K562 (cell line): ENCODE data around the gene PLPPR1. TPM values are rescaled to one million over a fixed set of nuclear protein-coding genes. Genes with fewer than 3 reads are reported as not detected.
A peak's percentile ranks its signal among the peaks of the same experiment; 100 is the strongest.

Experiments used
- ATAC-seq: fragments of 200-7000 bp; cut with Tn5 transposase; 3 replicates; pipeline ENCODE4 v1.9.1; 2020; ENCODE audit warnings: moderate library complexity
- BruUV-seq: library from RNA; stranded (reverse); fragments of 400-500 nt; replicated peaks from 2 replicates; lab custom pipeline; 2021; lab: Mats Ljungman, UMichigan
- CTCF ChIA-PET: fragments of 300-600 bp; formaldehyde crosslinking; extraction: SDS; loops from one replicate; lab custom pipeline; 2021; ENCODE audit warnings: low intra/inter-chr PET ratio; lab: Yijun Ruan, JAX
- POLR2A ChIA-PET: fragments of 300-600, 350-650 bp; sonication (Branson Sonifier 250); formaldehyde crosslinking; extraction: SDS; loops from one replicate; lab custom pipeline; 2021; ENCODE audit warnings: antibody characterized with exemption, inconsistent platforms; lab: Yijun Ruan, JAX
- DNase-seq, 4 experiments: peaks; one replicate each; pipeline versions ENCODE4 v3.0.0 to v3.0.0-alpha.2; 2011 to 2018; ENCODE audit warnings: low spot score in 3 of 4, mixed read lengths in 3 of 4; ENCODE audit errors: extremely low read depth in 1 of 4
- FAIRE-seq: peaks from 2 replicates; lab custom pipeline; 2011; peaks lifted over from hg19 to GRCh38; lab: Jason Lieb, UNC
- H2AFZ ChIP-seq: 2 replicates; pipeline ENCODE4 v1.6.0; 2011; ENCODE audit warnings: low read depth, low read length, control low read depth, inconsistent platforms
- H3K27ac ChIP-seq: fragments of 200-600 bp; 3 replicates; pipeline ENCODE4 v1.8.0; 2011; ENCODE audit warnings: low read depth, mild to moderate bottlenecking, control low read depth, inconsistent platforms, low read length, moderate library complexity, mixed read lengths; ENCODE audit errors: extremely low read depth
- H3K27me3 ChIP-seq, 2 experiments: fragments of 300-600 bp in 1 of 2; 2 replicates in 1 of 2; 3 replicates in 1 of 2; pipeline versions ENCODE4 v1.6.0 to v1.8.0; 2011; ENCODE audit warnings: inconsistent platforms in 2 of 2, low read length in 2 of 2, mild to moderate bottlenecking in 1 of 2, mixed read lengths in 1 of 2, moderate library complexity in 1 of 2; ENCODE audit not compliant: control insufficient read depth in 2 of 2, insufficient read depth in 2 of 2
- H3K36me3 ChIP-seq: fragments of 300-600 bp; 3 replicates; pipeline ENCODE4 v1.8.0; 2011; ENCODE audit warnings: mild to moderate bottlenecking, low read length, inconsistent platforms; ENCODE audit not compliant: control insufficient read depth, insufficient read depth
- H3K4me1 ChIP-seq, 2 experiments: fragments of 200-600 bp in 1 of 2; replicated peaks in 1 of 2; 2 replicates in 1 of 2; 3 replicates in 1 of 2; pipeline versions ENCODE4 v1.5.1 to v1.8.0; 2011; ENCODE audit warnings: inconsistent platforms in 2 of 2, low read length in 2 of 2, mild to moderate bottlenecking in 1 of 2, mixed read lengths in 1 of 2, moderate library complexity in 1 of 2; ENCODE audit not compliant: control insufficient read depth in 2 of 2, insufficient read depth in 2 of 2
- H3K4me2 ChIP-seq: 2 replicates; pipeline ENCODE4 v1.6.1; 2011; ENCODE audit warnings: low read length, control low read depth, inconsistent platforms, mixed read lengths; ENCODE audit not compliant: insufficient read depth
- H3K4me3 ChIP-seq: fragments of 200-600 bp; sonication (generic), shearing (Covaris generic); 2 replicates; pipeline ENCODE4 v1.5.1; 2016; ENCODE audit warnings: control low read depth, inconsistent platforms
- H3K79me2 ChIP-seq: fragments of 200-600 bp; 3 replicates; pipeline ENCODE4 v1.8.0; 2011; ENCODE audit warnings: low read length, inconsistent platforms; ENCODE audit not compliant: control insufficient read depth, insufficient read depth
- H3K9ac ChIP-seq, 2 experiments: 2 replicates each; pipeline versions ENCODE4 v1.6.0 to v1.6.1; 2011; ENCODE audit warnings: low read depth in 2 of 2, low read length in 2 of 2, control low read depth in 1 of 2, inconsistent platforms in 1 of 2, mild to moderate bottlenecking in 1 of 2, mixed read lengths in 1 of 2; ENCODE audit not compliant: insufficient read depth in 1 of 2
- H3K9me1 ChIP-seq: one replicate; pipeline ENCODE4 v1.6.0; 2011; ENCODE audit warnings: inconsistent platforms, mild to moderate bottlenecking, low read length, moderate library complexity; ENCODE audit not compliant: control insufficient read depth, insufficient read depth
- H3K9me3 ChIP-seq: replicated peaks from 2 replicates; pipeline ENCODE4 v1.5.1; 2011; ENCODE audit warnings: low read depth, low read length, inconsistent platforms; ENCODE audit not compliant: control insufficient read depth, insufficient read depth
- H4K20me1 ChIP-seq: replicated peaks from 2 replicates; pipeline ENCODE4 v1.6.1; 2011; ENCODE audit warnings: low read length, inconsistent platforms, mixed read lengths; ENCODE audit not compliant: control insufficient read depth, insufficient read depth
- ELF1 ChIP-seq: fragments of 200-800 bp; sonication (Bioruptor generic); IDR thresholded peaks from 2 replicates; pipeline ENCODE4 v1.6.1; 2016; ENCODE audit warnings: missing genetic modification characterization, missing compliant biosample characterization
- ELF4 ChIP-seq: fragments of 450-650 bp; formaldehyde crosslinking; IDR thresholded peaks from 2 replicates; pipeline ENCODE4 v1.4.0; 2022; ENCODE audit warnings: missing genetic modification characterization
- KLF16 ChIP-seq: IDR thresholded peaks from 2 replicates; pipeline ENCODE4 v1.6.1; 2016; ENCODE audit warnings: antibody characterized with exemption
- ZNF316 ChIP-seq: fragments of 450-650 bp; IDR thresholded peaks from 2 replicates; pipeline ENCODE4 v1.6.1; 2016
- ZNF780A ChIP-seq: fragments of 250-450 bp; sonication (Bioruptor Pico); IDR thresholded peaks from 2 replicates; pipeline ENCODE4 v1.5.0; 2021; ENCODE audit warnings: mild to moderate bottlenecking
- WGBS: fragments of 100-300 bp; shearing (Covaris generic); methylation state at CpG from one replicate; pipeline ENCODE4 v1.1.6; 2016; ENCODE audit warnings: low coverage, mixed read lengths; ENCODE audit not compliant: insufficient coverage; ENCODE audit errors: missing lambda C conversion rate; 5-methylcytosine and 5-hydroxymethylcytosine counted together
- in situ Hi-C: fragments of 300-500 bp; cut with MboI; formaldehyde crosslinking; loops from 4 replicates; pipeline ENCODE4 v1.15.0; 2018; ENCODE audit warnings: inconsistent platforms, mixed read lengths
- intact Hi-C: fragments of 100-400 bp; cut with micrococcal nuclease; formaldehyde crosslinking; loops from 2 replicates; pipeline ENCODE4 v1.14.2; 2022
- polyA plus RNA-seq, 8 experiments: library from polyadenylated mRNA; depleted of rRNA in 4 of 8; stranded (reverse) in 5 of 8; unstranded in 3 of 8; fragments of >200 nt; fragmentation: Nextera tagmentation in 2 of 8; fragmentation: Illumina TruSeq in 1 of 8; extraction: Ambion mirVana in 2 of 8; extraction: Trizol in 1 of 8; gene quantifications; 2 replicates each; pipeline versions ENCODE4 v1.2.1 to v1.2.3, GENCODE V29; 2011 to 2014; ENCODE audit warnings: inconsistent platforms in 1 of 8, missing spikeins in 1 of 8
- total RNA-seq, 7 experiments: library from RNA; depleted of rRNA in 6 of 7; stranded (reverse); fragments of >200 nt in 6 of 7; fragmentation: Illumina TruSeq in 2 of 7; extraction: Trizol in 2 of 7; gene quantifications; 2 replicates each; pipeline versions ENCODE4 v1.2.1 to v1.2.3, GENCODE V29; 2011 to 2021; ENCODE audit warnings: low replicate concordance in 1 of 7
- TF ChIP-seq, protein P1 (sequence below): sonication (generic); formaldehyde crosslinking; IDR thresholded peaks from 2 replicates; pipeline ENCODE4 v1.8.0; 2022; ENCODE audit warnings: missing genetic modification reagents, mild to moderate bottlenecking, moderate library complexity, borderline replicate concordance

PLPPR1 gene
- total and polyA plus RNA-seq, 9 of the 15 experiments (the other 6 are each of a cell fraction or from before 2014, with no cell fraction given), result not detected

DNA sequence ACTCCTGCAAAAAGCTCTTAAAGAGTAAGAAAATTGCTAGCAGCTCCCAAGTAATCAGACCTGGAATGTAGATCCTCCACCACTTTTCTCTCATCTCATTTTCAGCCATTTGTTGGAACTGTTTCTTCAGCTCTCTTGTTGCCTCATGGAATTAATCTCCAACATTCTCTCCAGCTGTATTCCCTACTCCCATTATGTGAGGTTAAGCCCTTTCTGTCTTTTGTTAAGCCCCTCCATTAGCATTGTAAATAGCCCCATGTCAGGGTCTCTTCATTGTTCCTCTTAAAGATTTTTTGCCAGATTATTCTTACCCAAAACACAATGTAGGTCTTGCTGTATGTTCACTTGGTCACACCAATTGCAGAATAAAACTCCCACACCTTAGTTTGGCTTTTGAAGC lies 119.8 kb downstream of the PLPPR1 start:
- DNase-seq, result no peak
- Histone ChIP-seq H3K36me3 (no peaks in the 10 kb centered on the region), H3K27ac (no peak overlapping the region), H3K27me3 (no peaks in the 10 kb centered on the region), H3K4me2 (no peak overlapping the region), H3K79me2 (no peaks in the 10 kb centered on the region), H2AFZ (no peak overlapping the region), H3K9ac (no peak overlapping the region), H3K4me3 (no peak overlapping the region), H3K4me1 (no peaks in the 10 kb centered on the region), H3K9me1 (no peaks in the 10 kb centered on the region), H3K9me3 (no peaks in the 10 kb centered on the region), H4K20me1 (no peaks in the 10 kb centered on the region)
- POLR2A ChIA-PET, result no interaction called here
- FAIRE-seq, result no peak
- no peak for ATAC-seq
- no TSS peak for BruUV-seq
- in situ Hi-C loops (no loop called here), intact Hi-C loops (no loop called here)
- no peak for TF ChIP-seq ELF4
- no peak for TF ChIP-seq ELF1 (tag)
- TF ChIP-seq, protein P1, sequence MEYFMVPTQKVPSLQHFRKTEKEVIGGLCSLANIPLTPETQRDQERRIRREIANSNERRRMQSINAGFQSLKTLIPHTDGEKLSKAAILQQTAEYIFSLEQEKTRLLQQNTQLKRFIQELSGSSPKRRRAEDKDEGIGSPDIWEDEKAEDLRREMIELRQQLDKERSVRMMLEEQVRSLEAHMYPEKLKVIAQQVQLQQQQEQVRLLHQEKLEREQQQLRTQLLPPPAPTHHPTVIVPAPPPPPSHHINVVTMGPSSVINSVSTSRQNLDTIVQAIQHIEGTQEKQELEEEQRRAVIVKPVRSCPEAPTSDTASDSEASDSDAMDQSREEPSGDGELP (CRISPR knock-in tag), result no peak
- no peak for TF ChIP-seq KLF16
- CTCF ChIA-PET, result no interaction called here

DNA sequence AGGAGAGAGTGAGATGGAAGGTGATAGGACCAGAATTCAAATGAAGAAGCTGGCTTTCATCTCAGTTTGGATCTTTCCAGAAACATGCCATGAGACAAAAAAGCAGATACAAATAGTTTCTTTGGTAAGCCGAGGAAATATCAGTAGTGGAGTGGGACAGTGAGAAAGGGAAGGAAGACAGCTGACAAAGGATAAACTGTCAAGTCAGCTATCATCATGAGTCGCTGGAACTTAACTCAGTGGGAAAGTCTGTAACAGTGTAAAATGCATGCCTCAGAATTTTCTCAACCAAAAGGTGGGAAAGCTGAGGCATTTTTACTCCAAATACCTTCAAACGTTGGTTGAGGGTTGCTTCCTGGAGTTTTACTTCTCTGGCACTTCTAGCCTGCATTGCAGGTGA lies 129.8 kb downstream of the PLPPR1 start:
- intact Hi-C loops, result no loop called here
- H3K9me3 ChIP-seq, result no peaks in the 10 kb centered on the region
- peak; percentile 23; the same call in 1 of the 2 replicates for TF ChIP-seq ZNF316
- no peak for TF ChIP-seq ZNF780A (CRISPR knock-in tag)
- TF ChIP-seq, all 486 proteins: peak for 1
- no peak for ATAC-seq
- WGBS, result 0% methylated on average over 3 of the region's 3 CpGs
- H3K9me1 ChIP-seq, result no peaks in the 10 kb centered on the region
- FAIRE-seq, result no peak
- no peak for DNase-seq
- no peak overlapping the region for H3K27ac ChIP-seq
- H2AFZ ChIP-seq, result no peak overlapping the region
- H3K4me1 ChIP-seq, result no peaks in the 10 kb centered on the region
- POLR2A ChIA-PET, result interaction anchor here (0.9 kb wide), 1 partner anchor 43 kb away, joined by 3 read pairs; no protein-coding TSS in a partner anchor
- H3K27me3 ChIP-seq, result no peaks in the 10 kb centered on the region
- BruUV-seq, result no TSS peak
- H3K79me2 ChIP-seq, result no peaks in the 10 kb centered on the region
- CTCF ChIA-PET, result no interaction called here
- H4K20me1 ChIP-seq, result no peaks in the 10 kb centered on the region
- no peaks in the 10 kb centered on the region for H3K36me3 ChIP-seq
- H3K4me2 ChIP-seq, result no peak overlapping the region
- in situ Hi-C loops, result no loop called here
- no peak overlapping the region for H3K4me3 ChIP-seq
- H3K9ac ChIP-seq, result no peak overlapping the region
